H9 (cell line): ENCODE measurements around the gene MPL. TPM values are rescaled to one million over a fixed set of nuclear protein-coding genes. Genes with fewer than 3 reads are reported as not detected.

Experiments
- DNase-seq: peaks from one replicate; pipeline ENCODE4 v3.0.0-alpha.2; 2017
- H2AFZ ChIP-seq: one replicate; pipeline ENCODE4 v1.6.1; 2013; ENCODE audit warnings: mild to moderate bottlenecking, low read length, control low read depth, moderate library complexity
- H2AK5ac ChIP-seq: 2 replicates; pipeline ENCODE4 v1.6.1; 2013; ENCODE audit warnings: low read length, control low read depth, mixed read lengths; ENCODE audit not compliant: insufficient read length
- H2BK120ac ChIP-seq: one replicate; pipeline ENCODE4 v1.6.1; 2013; ENCODE audit warnings: low read depth, mild to moderate bottlenecking, low read length, control low read depth, inconsistent platforms; ENCODE audit not compliant: poor library complexity, severe bottlenecking
- H2BK12ac ChIP-seq: 2 replicates; pipeline ENCODE4 v1.6.1; 2013; ENCODE audit warnings: low read length, control low read depth, mixed read lengths, low read depth; ENCODE audit not compliant: insufficient read length
- H2BK15ac ChIP-seq: 2 replicates; pipeline ENCODE4 v1.6.1; 2013; ENCODE audit warnings: low read depth, low read length, control low read depth
- H2BK20ac ChIP-seq: one replicate; pipeline ENCODE4 v1.6.1; 2013; ENCODE audit warnings: low read depth, mild to moderate bottlenecking, low read length, control low read depth, inconsistent platforms; ENCODE audit not compliant: poor library complexity, severe bottlenecking
- H2BK5ac ChIP-seq: 2 replicates; pipeline ENCODE4 v1.6.1; 2013; ENCODE audit warnings: low read length, control low read depth, mixed read lengths; ENCODE audit not compliant: insufficient read length
- H3K14ac ChIP-seq: 2 replicates; pipeline ENCODE4 v1.6.1; 2013; ENCODE audit warnings: low read length, control low read depth; ENCODE audit not compliant: insufficient read depth
- H3K18ac ChIP-seq: 2 replicates; pipeline ENCODE4 v1.6.1; 2013; ENCODE audit warnings: low read depth, mild to moderate bottlenecking, mixed read lengths, low read length, control low read depth; ENCODE audit not compliant: insufficient read length
- H3K23ac ChIP-seq: 2 replicates; pipeline ENCODE4 v1.6.1; 2013; ENCODE audit warnings: low read length, control low read depth, mixed read lengths, low read depth; ENCODE audit not compliant: insufficient read length
- H3K23me2 ChIP-seq: 2 replicates; pipeline ENCODE4 v1.6.1; 2013; ENCODE audit warnings: low read depth, mild to moderate bottlenecking, mixed read lengths, low read length, control low read depth; ENCODE audit not compliant: insufficient read length, poor library complexity, severe bottlenecking
- H3K27ac ChIP-seq: 2 replicates; pipeline ENCODE4 v1.5.1; 2013; ENCODE audit warnings: low read length, control low read depth, mixed read lengths, low read depth; ENCODE audit not compliant: insufficient read length
- H3K27me3 ChIP-seq: 2 replicates; pipeline ENCODE4 v1.6.1; 2013; ENCODE audit warnings: low read length, control low read depth, inconsistent platforms; ENCODE audit not compliant: insufficient read depth
- H3K4ac ChIP-seq: 2 replicates; pipeline ENCODE4 v1.6.1; 2013; ENCODE audit warnings: low read depth, mild to moderate bottlenecking, control low read depth, inconsistent platforms, low read length, moderate library complexity
- H3K4me1 ChIP-seq: 2 replicates; pipeline ENCODE4 v1.6.1; 2013; ENCODE audit warnings: low read length, control low read depth, inconsistent platforms; ENCODE audit not compliant: insufficient read depth
- H3K4me2 ChIP-seq: 2 replicates; pipeline ENCODE4 v1.6.1; 2013; ENCODE audit warnings: low read length, control low read depth, mixed read lengths; ENCODE audit not compliant: insufficient read length, insufficient read depth
- H3K56ac ChIP-seq: 2 replicates; pipeline ENCODE4 v1.6.1; 2013; ENCODE audit warnings: low read depth, mild to moderate bottlenecking, mixed read lengths, low read length, control low read depth; ENCODE audit not compliant: insufficient read length
- H3K79me1 ChIP-seq: 2 replicates; pipeline ENCODE4 v1.6.1; 2013; ENCODE audit warnings: low read depth, mild to moderate bottlenecking, moderate library complexity, low read length, control low read depth, inconsistent platforms; ENCODE audit not compliant: insufficient read depth, poor library complexity, severe bottlenecking
- H3K79me2 ChIP-seq: 2 replicates; pipeline ENCODE4 v1.6.1; 2013; ENCODE audit warnings: low read length, control low read depth, inconsistent platforms; ENCODE audit not compliant: insufficient read depth
- H3K9ac ChIP-seq: 2 replicates; pipeline ENCODE4 v1.6.1; 2013; ENCODE audit warnings: low read length, control low read depth, mixed read lengths; ENCODE audit not compliant: insufficient read length; ENCODE audit errors: extremely low read depth
- H3K9me3 ChIP-seq: one replicate; pipeline ENCODE4 v1.6.1; 2013; ENCODE audit warnings: low read depth, low read length, inconsistent platforms; ENCODE audit not compliant: control insufficient read depth
- H3T11ph ChIP-seq: one replicate; pipeline ENCODE4 v1.6.1; 2013; ENCODE audit warnings: mild to moderate bottlenecking, low read length, control low read depth, inconsistent platforms
- H4K20me1 ChIP-seq: one replicate; pipeline ENCODE4 v1.6.1; 2013; ENCODE audit not compliant: control insufficient read depth, insufficient read length, insufficient read depth
- H4K5ac ChIP-seq: 2 replicates; pipeline ENCODE4 v1.6.1; 2013; ENCODE audit warnings: low read depth, mild to moderate bottlenecking, mixed read lengths, low read length, control low read depth; ENCODE audit not compliant: insufficient read length
- H4K8ac ChIP-seq: replicated peaks from 2 replicates; pipeline ENCODE4 v1.6.1; 2013; ENCODE audit warnings: low read length, control low read depth, mixed read lengths, low read depth; ENCODE audit not compliant: insufficient read length
- H4K91ac ChIP-seq: 2 replicates; pipeline ENCODE4 v1.6.1; 2013; ENCODE audit warnings: low read depth, mild to moderate bottlenecking, moderate library complexity, mixed read lengths, low read length, control low read depth; ENCODE audit not compliant: insufficient read length
- H3K27ac Mint-ChIP-seq, 3 experiments: 2 replicates in 2 of 3; 3 replicates in 1 of 3; pipeline ENCODE4 v1.8.0; 2020 to 2021; ENCODE audit warnings: mixed read lengths in 3 of 3, mild to moderate bottlenecking in 1 of 3, moderate library complexity in 1 of 3
- H3K27me3 Mint-ChIP-seq: 2 replicates; pipeline ENCODE4 v1.8.0; 2021; ENCODE audit warnings: low read depth, mild to moderate bottlenecking, moderate library complexity, mixed read lengths
- H3K36me3 Mint-ChIP-seq, 3 experiments: 2 replicates in 2 of 3; 3 replicates in 1 of 3; pipeline ENCODE4 v1.8.0; 2020 to 2021; ENCODE audit warnings: low read depth in 3 of 3, mixed read lengths in 3 of 3; ENCODE audit not compliant: insufficient read depth in 1 of 3
- H3K4me1 Mint-ChIP-seq, 2 experiments: 2 replicates each; pipeline ENCODE4 v1.8.0; 2020; ENCODE audit warnings: mixed read lengths in 2 of 2
- H3K4me3 Mint-ChIP-seq, 2 experiments: 2 replicates in 1 of 2; 3 replicates in 1 of 2; pipeline ENCODE4 v1.8.0; 2020 to 2021; ENCODE audit warnings: mild to moderate bottlenecking in 2 of 2, mixed read lengths in 2 of 2, moderate library complexity in 1 of 2
- H3K9me3 Mint-ChIP-seq, 2 experiments: 2 replicates in 1 of 2; 3 replicates in 1 of 2; pipeline ENCODE4 v1.8.0; 2020; ENCODE audit warnings: mild to moderate bottlenecking in 2 of 2, mixed read lengths in 2 of 2, moderate library complexity in 1 of 2
- CTCF ChIP-seq: fragments of 200-600 bp; sonication (generic); conservative IDR thresholded peaks from 3 replicates; pipeline ENCODE4 v1.8.0; 2021; ENCODE audit warnings: antibody characterized with exemption, mild to moderate bottlenecking
- WGBS: extraction: QIAGEN DNeasy Blood & Tissue Kit; methylation state at CpG from one replicate; pipeline ENCODE4 v1.1.7; 2013; ENCODE audit warnings: missing lambda C conversion rate, low lambda C conversion rate, mixed read lengths; ENCODE audit not compliant: insufficient read length; ENCODE audit errors: extremely low coverage; 5-methylcytosine and 5-hydroxymethylcytosine counted together
- total RNA-seq: library from RNA; stranded (reverse); gene quantifications from 2 replicates; pipeline ENCODE4 v1.2.1, GENCODE V29; 2021

MPL gene
- total RNA-seq, 1 experiment from 2014 or later: not detected

GRCh38 chr1:43373066-43373940 is 35.7 kb downstream of the MPL start:
- no peak overlapping the region for H2BK15ac ChIP-seq
- no peak overlapping the region for H2BK20ac ChIP-seq
- H3K4ac ChIP-seq: no peak overlapping the region
- no peak overlapping the region for H2AFZ ChIP-seq
- H3K9me3 ChIP-seq: no peaks in the 10 kb centered on the region
- no peak overlapping the region for H2AK5ac ChIP-seq
- H3K14ac ChIP-seq: no peak overlapping the region; the same call in 1 of the 2 replicates
- WGBS: no CpG with 5 or more reads among the region's 4 CpGs
- no peaks in the 10 kb centered on the region for H3K79me2 ChIP-seq
- Mint-ChIP-seq H3K27me3 (no peaks in the 10 kb centered on the region), H3K36me3 (no peaks in the 10 kb centered on the region), H3K27ac (no peak overlapping the region), H3K4me3 (no peak overlapping the region), H3K9me3 (no peaks in the 10 kb centered on the region), H3K4me1 (peaks cover 8% of the 10 kb centered on the region in 2 experiments)
- no peak for TF ChIP-seq CTCF
- no peak overlapping the region for H3K4me2 ChIP-seq
- no peak overlapping the region for H2BK5ac ChIP-seq
- H3T11ph ChIP-seq: no peak overlapping the region
- H3K56ac ChIP-seq: no peak overlapping the region
- DNase-seq: no peak
- no peak overlapping the region for H3K9ac ChIP-seq
- no peaks in the 10 kb centered on the region for H4K20me1 ChIP-seq
- no peaks in the 10 kb centered on the region; the same call in 1 of the 2 replicates for H3K4me1 ChIP-seq
- no peaks in the 10 kb centered on the region for H3K27me3 ChIP-seq
- no peak overlapping the region for H2BK120ac ChIP-seq
- no peak overlapping the region for H3K18ac ChIP-seq
- no peak overlapping the region for H4K8ac ChIP-seq
- no peak overlapping the region for H4K5ac ChIP-seq
- H3K23ac ChIP-seq: no peak overlapping the region
- no peak overlapping the region for H2BK12ac ChIP-seq
- no peaks in the 10 kb centered on the region for H3K79me1 ChIP-seq
- H3K27ac ChIP-seq: no peak overlapping the region
- no peak overlapping the region for H4K91ac ChIP-seq
- peaks cover 6% of the 10 kb centered on the region for H3K23me2 ChIP-seq
